Motor neuron (in vitro differentiated cells): ENCODE data around the gene ENKUR. TPM values are rescaled to one million over a fixed set of nuclear protein-coding genes. Genes with fewer than 3 reads are reported as not detected.

Source experiments
- ATAC-seq, 8 experiments: fragments of 200-7000 bp; cut with Tn5 transposase; replicated peaks in 6 of 8; 2 replicates each; pipeline ENCODE4 v1.8.0; 2021; ENCODE audit warnings: mild to moderate bottlenecking in 8 of 8, moderate library complexity in 8 of 8
- H3K27ac ChIP-seq, 2 donors: fragments of 250-450 bp; sonication (Bioruptor Pico); 2 replicates each; pipeline ENCODE4 v1.9.0; 2021; ENCODE audit warnings: antibody characterized with exemption in 2 of 2, mild to moderate bottlenecking in 2 of 2, moderate library complexity in 1 of 2
- H3K4me1 ChIP-seq, 2 donors: fragments of 250-450 bp; sonication (Bioruptor Pico); replicated peaks in 1 of 2; 2 replicates each; pipeline ENCODE4 v1.6.1; 2021; ENCODE audit warnings: antibody characterized with exemption in 2 of 2, mild to moderate bottlenecking in 2 of 2, moderate library complexity in 1 of 2
- H3K4me3 ChIP-seq, 5 donors: fragments of 250-450 bp; sonication (Bioruptor Pico); 2 replicates each; pipeline ENCODE4 v1.9.0; 2021; ENCODE audit warnings: antibody characterized with exemption in 5 of 5, mild to moderate bottlenecking in 5 of 5, moderate library complexity in 4 of 5
- WGBS, 10 experiments: fragments of 450-650 bp; shearing (Covaris generic); methylation state at CpG; one replicate each; pipeline ENCODE4 v1.0.0; 2022; 5-methylcytosine and 5-hydroxymethylcytosine counted together
- in situ Hi-C, 9 experiments: fragments of 400-800 bp; cut with MboI; loops; one replicate each; pipeline ENCODE4 v1.15.0; 2021; ENCODE audit warnings: low sequenced_read_pairs in 9 of 9, low pct_unique_long_range_greater_than_20kb in 2 of 9; ENCODE audit not compliant: unreplicated experiment in 9 of 9
- total RNA-seq, 8 experiments: library from RNA; unstranded; fragments of 300-600 nt; gene quantifications; 2 replicates each; pipeline versions ENCODE4 v1.2.3 to v1.2.4, GENCODE V29; 2022

Gene ENKUR
- total RNA-seq, 8 experiments from 2014 or later, result 0.45 to 33.6 (median 4.1) TPM

DNA sequence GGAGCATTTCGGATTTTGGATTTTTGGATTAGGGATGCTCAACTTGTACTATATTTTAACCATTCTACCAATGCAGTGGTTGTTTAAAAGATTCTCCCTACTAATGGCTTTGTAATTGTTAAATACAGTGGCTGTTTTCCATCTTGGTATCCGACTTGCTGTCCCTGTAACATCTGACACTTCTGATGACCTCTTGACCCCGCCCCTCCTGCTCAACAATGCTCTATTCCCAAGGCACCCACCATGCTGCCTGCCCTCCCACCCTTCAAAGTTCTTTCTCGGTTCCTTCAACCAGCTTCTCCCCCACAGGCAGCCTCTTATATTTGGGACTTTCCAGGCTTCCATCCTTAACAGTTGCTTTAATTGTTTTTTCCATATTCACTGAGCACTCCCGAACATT lies 65.5 kb downstream of the ENKUR start:
- Histone ChIP-seq H3K4me1 (peaks cover 28 to 33% of the 10 kb centered on the region in 2 donors), H3K4me3 (no peak overlapping the region), H3K27ac (peak overlapping the region; percentile 88 to 89)
- in situ Hi-C loops, result no loop called here
- 0 to 100% (median 41%) methylated on average over 1 to 5 of the region's 5 CpGs; no CpG with 5 or more reads in 1 of the 10 experiments for WGBS, 10 experiments
- no peak for ATAC-seq

DNA sequence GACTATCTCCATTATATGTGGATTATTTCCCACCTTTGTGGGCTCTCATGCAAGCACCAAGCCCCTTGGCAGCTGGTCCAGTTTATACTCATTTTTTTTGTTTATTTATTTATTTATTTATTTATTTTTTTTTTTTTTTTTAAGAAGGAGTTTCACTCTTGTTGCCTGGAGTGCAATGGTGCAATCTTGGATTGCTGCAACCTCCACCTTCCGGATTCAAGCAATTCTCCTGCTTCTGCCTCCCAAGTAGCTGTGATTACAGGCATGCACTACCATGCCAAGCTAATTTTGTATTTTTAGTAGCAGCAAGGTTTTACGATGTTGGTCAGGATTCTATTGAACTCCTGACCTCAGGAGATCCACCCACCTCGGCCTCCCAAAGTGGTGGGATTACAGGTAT lies 66.3 kb downstream of the ENKUR start:
- no peak for ATAC-seq
- 75 to 100% (median 90%) methylated on average over 1 to 3 of the region's 3 CpGs; no CpG with 5 or more reads in 1 of the 10 experiments for WGBS, 10 experiments
- H3K27ac ChIP-seq, result no peak overlapping the region
- H3K4me3 ChIP-seq, result no peak overlapping the region
- peaks cover 28 to 33% of the 10 kb centered on the region in 2 donors for H3K4me1 ChIP-seq
- in situ Hi-C loops, result no loop called here

DNA sequence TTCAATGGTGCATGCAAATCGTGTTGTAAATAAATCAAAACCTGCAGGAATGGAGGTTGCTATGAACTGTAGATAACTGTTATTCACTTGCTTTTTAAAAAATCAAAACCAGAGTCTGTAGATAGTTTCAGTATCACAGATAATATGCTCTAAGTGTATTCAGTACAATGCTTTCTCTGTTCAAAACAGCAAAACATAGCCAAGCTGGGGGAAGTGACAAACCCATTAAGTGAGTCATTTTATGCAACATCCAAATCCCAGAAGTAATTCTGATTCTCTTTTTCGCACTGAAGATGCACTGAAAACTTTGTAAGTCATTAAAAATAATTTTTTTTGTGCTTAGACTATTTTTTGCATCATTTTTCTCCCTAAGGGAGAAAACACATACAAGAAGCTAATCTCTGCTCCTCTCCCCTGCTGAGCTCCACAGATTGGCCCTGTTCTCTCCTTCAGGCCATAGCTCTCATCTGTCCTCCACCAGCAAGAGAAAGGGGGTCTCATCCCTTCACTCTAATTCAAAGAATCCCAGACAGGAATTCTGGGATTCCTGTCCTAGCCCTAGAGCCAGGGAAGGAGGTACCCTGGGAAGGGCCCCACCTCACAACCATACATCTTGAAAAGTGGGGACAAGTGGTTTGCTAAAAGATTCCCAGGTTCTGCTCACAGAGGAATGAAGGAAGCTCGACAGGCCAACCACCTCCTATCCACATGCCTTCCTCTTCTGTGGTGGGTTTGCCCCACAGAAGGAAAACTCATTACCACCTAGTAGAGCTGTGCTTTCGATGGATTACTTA lies 68.5 kb downstream of the ENKUR start:
- no peak overlapping the region for H3K27ac ChIP-seq
- 39 to 100% (median 86%) methylated on average over 1 to 4 of the region's 4 CpGs for WGBS, 10 experiments
- H3K4me3 ChIP-seq, result no peak overlapping the region
- in situ Hi-C loops, result no loop called here
- H3K4me1 ChIP-seq, result peaks cover 21 to 23% of the 10 kb centered on the region in 2 donors
- ATAC-seq, result no peak

DNA sequence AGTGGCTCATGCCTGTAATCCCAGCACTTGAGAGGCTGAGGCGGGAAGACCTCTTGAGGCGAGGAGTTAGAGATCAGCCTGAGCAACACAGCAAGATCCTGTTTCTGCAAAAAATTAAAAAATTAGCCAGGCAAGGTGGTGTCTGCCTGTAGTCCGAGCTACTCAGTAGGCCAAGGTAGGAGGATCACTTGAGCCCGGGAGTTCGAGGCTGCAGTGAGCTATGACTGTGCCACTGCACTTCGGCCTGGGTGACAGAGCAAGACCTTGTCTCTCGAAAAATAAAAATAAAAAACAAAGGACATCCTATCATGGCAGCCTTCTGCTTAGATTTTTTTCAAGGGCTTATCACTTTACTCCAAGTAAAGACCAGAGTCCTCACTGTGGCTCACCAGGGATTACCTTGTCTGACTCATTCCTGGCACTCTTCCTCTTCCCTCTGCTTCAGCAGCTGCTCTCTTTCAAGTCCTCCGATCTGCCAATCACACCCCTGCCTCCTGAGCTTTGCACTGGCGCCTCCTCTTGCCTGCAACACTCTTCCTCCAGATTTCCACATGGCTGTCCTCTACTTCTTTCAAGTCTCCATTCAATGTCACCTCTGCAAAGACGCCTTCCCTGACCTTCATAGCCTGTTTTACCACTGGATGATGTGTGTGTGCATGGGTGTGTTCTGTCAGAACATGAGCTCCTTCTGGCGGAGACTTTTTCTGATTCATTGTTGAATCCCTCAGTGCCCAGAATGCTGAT lies 71.3 kb downstream of the ENKUR start:
- Histone ChIP-seq H3K27ac (no peak overlapping the region), H3K4me3 (no peak overlapping the region), H3K4me1 (no peaks in the 10 kb centered on the region)
- ATAC-seq, result peak in 2 of 8 experiments; percentile 60 to 74
- WGBS, 10 experiments, result 62 to 100% (median 84%) methylated on average over 1 to 9 of the region's 11 CpGs
- in situ Hi-C loops, result no loop called here

DNA sequence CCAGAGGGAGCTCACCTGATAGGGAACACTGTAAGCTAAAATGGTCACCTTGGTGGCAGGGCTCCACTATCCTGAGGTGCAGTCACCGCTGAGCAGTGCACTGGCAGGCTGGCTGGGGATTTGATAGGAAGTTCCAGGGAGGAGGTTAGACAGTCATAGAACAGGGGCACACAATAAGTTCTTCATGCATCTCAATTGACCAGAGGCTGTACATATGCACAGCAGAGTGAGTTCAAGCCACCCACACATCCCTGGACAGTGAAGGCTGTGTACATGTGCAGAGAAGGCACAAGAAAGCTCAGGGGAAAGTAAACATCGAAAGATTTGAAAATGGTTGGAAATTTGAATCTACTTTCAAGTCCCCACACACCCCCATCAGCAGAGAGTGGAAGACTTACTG lies 77.4 kb downstream of the ENKUR start:
- in situ Hi-C loops, result no loop called here
- Histone ChIP-seq H3K4me3 (no peak overlapping the region), H3K4me1 (no peaks in the 10 kb centered on the region), H3K27ac (no peak overlapping the region)
- WGBS, 10 experiments, result 79 to 100% (median 100%) methylated on average over 1 to 2 of the region's 2 CpGs; no CpG with 5 or more reads in 4 of the 10 experiments
- ATAC-seq, result no peak

DNA sequence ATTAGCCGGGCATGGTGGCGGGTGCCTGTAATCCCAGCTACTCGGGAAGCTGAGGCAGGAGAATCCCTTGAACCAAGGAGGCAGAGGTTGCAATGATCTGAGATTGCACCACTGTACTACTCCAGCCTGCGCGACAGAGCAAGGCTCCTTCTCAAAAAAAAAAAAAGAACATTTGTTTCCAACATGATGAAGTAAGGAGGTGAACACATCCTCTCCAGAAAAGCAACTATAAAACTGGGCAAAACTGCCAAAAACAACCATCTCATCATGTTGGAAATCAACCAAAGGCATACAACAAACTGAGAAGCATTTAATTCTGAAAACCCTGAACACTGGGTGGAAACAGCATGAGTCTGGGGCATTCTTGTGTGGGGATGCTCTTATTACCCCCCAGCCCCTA lies 77.9 kb downstream of the ENKUR start:
- no peak overlapping the region for H3K27ac ChIP-seq
- H3K4me1 ChIP-seq, result no peaks in the 10 kb centered on the region
- 92 to 100% (median 100%) methylated on average over 1 to 5 of the region's 5 CpGs; no CpG with 5 or more reads in 5 of the 10 experiments for WGBS, 10 experiments
- in situ Hi-C loops, result no loop called here
- no peak for ATAC-seq
- H3K4me3 ChIP-seq, result no peak overlapping the region

DNA sequence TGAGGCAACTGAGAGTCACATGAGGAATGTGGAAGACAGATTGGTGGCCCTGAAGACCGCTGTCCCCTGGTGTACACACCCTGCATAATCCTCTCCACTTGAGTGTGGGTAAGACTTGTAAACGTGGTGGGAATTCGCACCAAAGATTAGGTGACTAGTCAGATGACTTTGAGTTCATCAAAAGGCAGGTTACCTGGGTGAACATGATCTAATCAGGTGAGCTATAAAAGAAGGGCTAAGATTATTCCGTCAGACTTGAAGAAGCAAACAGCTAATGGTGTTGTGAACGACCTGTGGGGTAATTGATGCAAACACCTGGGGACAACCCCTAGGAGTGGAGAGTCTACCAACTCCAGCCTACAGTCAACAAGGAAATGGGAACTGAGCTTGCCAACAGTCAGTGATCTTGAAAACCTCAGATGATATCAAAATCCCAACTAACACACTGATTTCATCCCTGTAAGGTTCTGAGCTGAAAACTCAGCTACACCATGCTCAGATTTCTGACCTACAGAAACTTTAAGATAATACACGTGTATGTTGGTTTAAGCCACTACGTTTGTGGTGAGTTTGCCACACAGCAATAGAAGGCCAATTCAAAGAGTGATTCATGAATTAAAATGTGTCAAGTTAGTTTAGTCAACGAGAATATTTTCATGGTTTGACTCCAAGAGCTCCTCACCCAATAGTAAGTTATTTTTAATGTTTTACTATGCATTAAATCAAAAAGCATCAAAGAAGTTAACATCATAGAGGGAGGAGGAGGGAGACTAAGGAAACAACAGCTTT lies 80.3 kb downstream of the ENKUR start:
- in situ Hi-C loops, result no loop called here
- no peak overlapping the region for H3K27ac ChIP-seq

More for the DNA sequence above, 80.3 kb downstream of the ENKUR start:
- H3K4me3 ChIP-seq, result no peak overlapping the region
- ATAC-seq, result no peak
- H3K4me1 ChIP-seq, result no peaks in the 10 kb centered on the region
- WGBS, 10 experiments, result 41 to 100% (median 83%) methylated on average over 1 to 7 of the region's 8 CpGs

Other genes with a start within 250 kb of the ENKUR start
- 10 to 100 TPM in 5 of 8 experiments, 1 to 10 TPM in 3; 5.6 to 31.3 (median 10.1) TPM for gene PRTFDC1, start 63.6 kb downstream of the ENKUR start, total RNA-seq
- 10 to 100 TPM in 1 of 8 experiments, 1 to 10 TPM in 7; 4.7 to 11.9 (median 6.8) TPM for gene THNSL1, start 454 bp upstream of the ENKUR start, total RNA-seq
- gene GPR158, start 158.8 kb upstream of the ENKUR start, total RNA-seq, result 1 to 10 TPM in 5 of 8 experiments, under 1 TPM in 3; 0.05 to 3.6 (median 1.3) TPM